HG03521 (cell line): ENCODE measurements around the gene EFCAB7.
"Not testable (repeated sequence)": the region's sequence is repeated elsewhere in the genome, so short reads cannot be mapped to it uniquely, and the experiment has no call there.

Source experiments
- ATAC-seq: cut with Tn5 transposase; IDR thresholded peaks from one replicate; pipeline ENCODE4 v1.9.1; 2021; ENCODE audit warnings: mild to moderate bottlenecking, moderate library complexity; ENCODE audit not compliant: unreplicated experiment

Gene EFCAB7

GRCh38 chr1:63548303-63548702 lies 25.0 kb downstream of the EFCAB7 start:
- ATAC-seq: no peak

- no peak for ATAC-seq
Measured at GRCh38 chr1:63548877-63549276, 25.6 kb downstream of the EFCAB7 start.

GRCh38 chr1:63555480-63555879 lies 32.2 kb downstream of the EFCAB7 start:
- ATAC-seq: no peak

GRCh38 chr1:63557365-63557987 lies 34.2 kb downstream of the EFCAB7 start:
- ATAC-seq: no peak

- no peak for ATAC-seq
Measured at GRCh38 chr1:63559357-63559756, 36.0 kb downstream of the EFCAB7 start.

- ATAC-seq: no peak
Measured at GRCh38 chr1:63563745-63564144, 40.4 kb downstream of the EFCAB7 start.

GRCh38 chr1:63569068-63569467 lies 45.7 kb downstream of the EFCAB7 start:
- ATAC-seq: no peak

DNA sequence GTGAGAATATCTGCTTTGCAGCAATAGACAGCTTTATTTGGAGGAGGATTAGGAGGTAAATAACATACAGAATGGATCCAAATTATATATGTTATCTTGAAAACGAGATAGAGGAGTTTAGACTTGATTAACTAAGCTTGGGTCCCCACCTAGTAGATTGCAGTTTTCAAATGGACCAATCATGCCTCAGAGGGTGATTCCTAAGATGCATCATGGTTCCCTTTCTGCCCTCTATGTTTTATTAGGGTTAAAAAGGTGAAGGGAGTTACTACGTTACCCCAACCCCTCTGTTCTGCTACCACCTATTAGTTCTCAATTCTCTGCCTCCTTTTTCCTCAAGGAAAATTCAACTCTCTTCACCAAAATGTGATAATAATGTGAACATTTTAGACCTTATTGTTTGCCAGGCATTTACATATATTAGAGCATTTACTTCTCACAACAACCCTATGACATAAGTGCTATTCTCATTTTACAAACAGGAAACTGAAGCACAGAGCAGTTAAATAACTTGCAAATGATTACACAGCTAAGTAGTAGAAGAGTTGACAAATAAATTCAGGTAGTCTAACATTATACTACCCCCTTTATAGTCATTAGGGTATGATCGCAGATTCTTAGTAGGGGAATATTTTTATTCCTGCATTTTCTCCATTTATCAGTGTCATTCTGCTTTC lies 46.5 kb downstream of the EFCAB7 start:
- no peak for ATAC-seq

GRCh38 chr1:63572686-63573085 lies 49.4 kb downstream of the EFCAB7 start:
- not testable (repeated sequence) for ATAC-seq

- not testable (repeated sequence) for ATAC-seq
Measured at GRCh38 chr1:63574203-63574796, 51.0 kb downstream of the EFCAB7 start.

DNA sequence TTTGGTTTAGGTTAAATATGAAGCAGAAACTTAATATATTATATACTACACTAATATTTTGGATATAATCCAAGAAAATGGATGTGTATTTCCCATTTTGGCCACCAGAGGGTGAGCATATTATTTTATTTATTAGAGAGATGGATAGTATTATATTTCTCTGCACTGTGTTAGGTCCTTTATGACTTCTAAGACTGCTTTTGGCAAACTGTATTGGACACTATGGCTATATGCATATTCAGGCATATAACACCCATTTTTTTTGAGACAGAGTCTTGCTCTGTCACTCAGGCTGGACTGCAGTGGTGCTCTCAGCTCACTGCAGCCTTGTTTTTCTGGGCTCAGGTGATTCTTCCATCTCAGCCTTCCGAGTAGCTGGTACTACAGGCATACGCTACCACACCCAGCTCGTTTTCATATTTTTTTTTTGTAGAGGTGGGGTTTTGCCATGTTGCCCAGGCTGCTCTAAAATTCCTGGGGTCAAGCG lies 52.1 kb downstream of the EFCAB7 start:
- ATAC-seq: no peak

GRCh38 chr1:63586326-63586725 lies 63.0 kb downstream of the EFCAB7 start:
- ATAC-seq: not testable (repeated sequence)

DNA sequence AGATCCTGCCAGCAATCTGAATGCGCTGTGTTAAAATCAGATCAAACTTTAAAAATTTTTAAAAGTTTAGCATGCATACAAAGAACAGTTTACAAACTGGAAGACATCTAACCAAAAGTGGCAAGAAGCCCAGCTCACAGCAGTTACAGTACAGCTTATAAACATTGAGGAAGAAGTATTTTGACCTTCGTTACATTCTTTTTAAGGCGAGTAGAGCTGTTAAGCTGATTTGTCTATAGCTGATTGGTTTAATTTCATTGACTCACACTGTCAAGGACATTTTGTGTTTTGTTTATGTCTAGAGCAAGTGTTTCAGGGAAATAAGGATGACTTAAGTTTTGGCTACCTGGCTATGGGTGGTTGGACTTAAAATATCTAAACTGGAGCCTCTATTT lies 66.8 kb downstream of the EFCAB7 start:
- no peak for ATAC-seq

DNA sequence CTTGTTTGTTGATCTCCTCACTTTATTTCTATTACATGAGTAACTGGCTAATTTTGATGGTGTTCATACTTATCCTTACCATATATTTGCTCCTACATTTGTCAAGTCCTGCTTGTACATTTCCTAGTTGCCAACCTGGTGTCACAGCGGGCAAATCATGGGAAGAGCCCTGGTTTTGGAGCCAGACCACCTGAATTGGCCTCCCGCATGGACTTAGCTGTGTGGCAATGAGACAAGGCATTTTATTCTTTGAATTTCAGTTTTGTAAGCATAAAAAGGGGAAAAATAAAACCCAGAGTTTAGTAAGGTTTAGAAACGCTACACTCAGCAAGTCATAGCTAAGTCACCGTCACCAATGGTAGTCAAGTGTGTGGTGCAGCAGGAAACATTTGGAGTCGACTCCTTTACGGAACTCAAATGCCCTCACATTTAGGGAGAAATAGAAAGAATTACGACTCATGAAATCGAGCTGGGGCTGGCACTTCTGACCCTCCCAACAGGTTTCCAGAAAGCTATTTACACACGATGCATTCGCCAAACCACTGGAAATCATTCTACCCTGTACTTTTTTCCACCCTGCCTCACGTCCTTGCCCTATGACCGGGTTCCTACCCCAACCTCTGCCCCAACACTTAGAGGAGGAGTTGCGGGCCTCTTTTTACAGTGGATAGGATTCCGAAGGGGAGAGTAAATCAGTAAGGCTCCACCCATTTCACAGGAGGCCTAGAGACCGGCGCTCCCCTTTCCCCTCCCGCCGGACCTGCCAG lies 69.4 kb downstream of the EFCAB7 start:
- ATAC-seq: no peak

- ATAC-seq: peak; percentile 73
Measured at GRCh38 chr1:63593303-63593885, 70.1 kb downstream of the EFCAB7 start, which contains the start of gene PGM1. TSS of gene PGM1 (plus strand) at chr1:63593411. CDS start at chr1:63593489, 78 bp downstream.

DNA sequence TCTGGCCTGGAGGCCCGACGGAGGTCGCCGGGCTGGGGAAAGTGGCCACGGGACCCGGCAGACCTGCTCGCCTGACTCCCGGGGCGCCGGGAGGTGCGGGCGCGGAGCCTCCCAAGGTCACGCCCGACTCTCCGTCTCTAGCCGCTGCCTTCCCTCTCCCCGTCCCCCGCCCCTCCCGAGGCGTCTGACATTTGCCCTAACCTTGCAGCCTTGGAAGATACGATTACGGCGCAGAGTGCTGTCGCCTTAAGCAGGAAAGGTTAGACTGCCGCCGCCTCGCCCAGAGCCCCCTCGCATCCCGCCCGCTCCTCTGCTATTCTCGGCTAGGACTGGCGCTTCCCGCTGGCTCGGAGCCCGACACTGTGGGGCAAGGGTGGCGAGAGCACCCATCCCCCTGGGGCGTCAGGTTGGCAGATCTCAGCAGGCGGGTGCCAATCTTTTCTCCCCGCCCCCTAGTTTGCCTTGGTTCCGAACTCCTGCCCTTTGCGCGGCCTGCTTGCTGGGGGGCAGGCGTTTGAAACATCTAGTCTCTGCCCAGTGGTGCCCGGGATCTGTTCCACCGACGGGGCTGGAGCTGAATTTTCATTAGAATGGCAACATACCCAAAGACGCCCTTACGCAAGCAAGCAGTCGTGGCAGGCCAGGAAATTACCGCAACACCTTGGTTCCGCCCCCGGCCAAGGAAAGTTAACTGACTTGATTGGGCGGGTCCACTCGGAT lies 70.7 kb downstream of the EFCAB7 start:
- peak; percentile 56 for ATAC-seq

DNA sequence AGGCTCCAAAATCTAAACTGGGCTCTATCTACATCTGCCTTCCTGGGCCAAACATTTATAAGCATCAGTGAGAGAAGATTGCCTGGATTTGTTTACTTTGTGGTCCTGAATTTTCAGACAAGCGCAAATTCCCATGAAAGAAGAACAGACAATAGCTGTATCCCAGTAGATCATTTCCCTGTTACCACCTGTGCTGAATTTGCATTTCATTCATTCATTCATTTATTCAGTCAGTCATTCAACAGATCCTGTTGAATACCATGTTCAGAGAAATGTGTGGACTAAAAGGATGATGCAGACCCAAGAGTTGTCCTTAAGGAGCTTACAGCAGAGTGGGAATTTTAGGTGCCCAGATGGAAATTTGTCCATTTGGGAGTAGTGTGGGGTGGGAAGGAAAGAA lies 72.1 kb downstream of the EFCAB7 start:
- ATAC-seq: no peak

- no peak for ATAC-seq
Measured at GRCh38 chr1:63599799-63600198, 76.5 kb downstream of the EFCAB7 start.

- ATAC-seq: no peak
Measured at GRCh38 chr1:63600248-63600647, 76.9 kb downstream of the EFCAB7 start.

DNA sequence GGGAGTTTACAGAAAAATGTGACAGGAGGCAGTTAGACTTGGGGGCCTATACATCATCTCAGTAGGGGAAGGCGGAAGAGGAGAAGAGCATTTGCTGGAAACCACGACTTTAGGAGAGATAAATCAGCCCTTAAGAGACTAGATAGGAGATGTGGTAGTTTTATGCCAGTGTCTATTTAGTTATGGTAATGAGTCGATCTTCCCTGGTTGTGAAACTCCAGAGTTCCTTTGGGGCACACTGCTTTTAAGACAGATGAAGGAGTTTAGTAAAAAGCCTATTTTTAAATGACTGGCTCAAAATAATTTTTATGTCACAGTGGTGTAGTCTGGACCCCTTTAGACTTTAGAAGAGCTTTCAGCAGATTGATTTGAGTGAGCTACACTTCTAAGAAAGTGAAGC lies 77.7 kb downstream of the EFCAB7 start:
- no peak for ATAC-seq
